HFFc6 (cell line): ENCODE measurements around the gene MOGAT1. TPM values are rescaled to one million over a fixed set of nuclear protein-coding genes. Genes with fewer than 3 reads are reported as not detected.

Experiments
- DNase-seq: peaks from one replicate; pipeline ENCODE4 v3.0.0-alpha.2; 2018
- H3K27ac Mint-ChIP-seq: 2 replicates; pipeline ENCODE4 v1.8.0; 2020; ENCODE audit warnings: mild to moderate bottlenecking, mixed read lengths
- H3K27me3 Mint-ChIP-seq: 2 replicates; pipeline ENCODE4 v1.8.0; 2021; ENCODE audit warnings: mild to moderate bottlenecking, moderate library complexity, mixed read lengths; ENCODE audit not compliant: insufficient read depth
- H3K36me3 Mint-ChIP-seq: 2 replicates; pipeline ENCODE4 v1.8.0; 2021; ENCODE audit warnings: low read depth, mixed read lengths
- H3K4me1 Mint-ChIP-seq: 2 replicates; pipeline ENCODE4 v1.8.0; 2020; ENCODE audit warnings: low read depth, mixed read lengths
- H3K4me3 Mint-ChIP-seq: 2 replicates; pipeline ENCODE4 v1.8.0; 2020; ENCODE audit warnings: mild to moderate bottlenecking, moderate library complexity, mixed read lengths
- H3K9me3 Mint-ChIP-seq: 2 replicates; pipeline ENCODE4 v1.8.0; 2020; ENCODE audit warnings: mild to moderate bottlenecking, mixed read lengths
- CTCF ChIP-seq: fragments of 200-600 bp; sonication (generic); IDR thresholded peaks from 2 replicates; pipeline ENCODE4 v1.5.0; 2021; ENCODE audit warnings: antibody characterized with exemption, mild to moderate bottlenecking
- total RNA-seq, 6 experiments: library from RNA; stranded (reverse); fragmentation: NEBNext Ultra II Directional; extraction: Animal tissue kit (Norgen Biotek cat#: 25700); gene quantifications; 2 replicates in 1 of 6; 3 replicates in 5 of 6; pipeline ENCODE4 v1.2.3, GENCODE V29; 2021

MOGAT1 gene
- total RNA-seq, 6 experiments from 2014 or later, result not detected

- peak; percentile 15 for DNase-seq
These were observed 22.4 kb downstream of the MOGAT1 start for GRCh38 chr2:222693837-222694236.

DNA sequence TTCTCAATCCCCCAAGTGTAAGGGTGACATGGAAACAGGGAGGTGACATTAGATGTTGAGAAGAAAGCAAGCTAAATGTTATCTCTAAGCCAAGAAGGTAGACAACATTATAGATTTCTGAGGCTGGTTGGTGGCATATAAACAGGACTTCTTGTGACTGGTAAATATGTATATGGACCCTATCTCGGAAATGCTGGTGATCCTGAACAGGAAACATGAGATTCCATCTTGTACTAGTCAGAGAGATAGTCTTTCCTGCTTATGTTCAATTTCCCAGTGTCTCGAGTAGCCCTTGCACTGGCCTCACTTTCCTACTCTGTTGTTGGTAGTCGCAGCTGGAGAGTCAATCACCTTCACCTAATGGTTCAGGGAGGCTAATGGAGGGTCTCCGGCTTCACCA, 26.8 kb downstream of the MOGAT1 start:
- Mint-ChIP-seq H3K27me3 (no peaks in the 10 kb centered on the region; the same call in 1 of the 2 replicates), H3K36me3 (no peaks in the 10 kb centered on the region), H3K4me1 (peaks cover 35% of the 10 kb centered on the region), H3K4me3 (no peak overlapping the region), H3K27ac (no peak overlapping the region), H3K9me3 (no peaks in the 10 kb centered on the region)
- DNase-seq, result no peak
- no peak for TF ChIP-seq CTCF

More at GRCh38 chr2:222693837-222694236, 22.4 kb downstream of the MOGAT1 start:
- no peaks in the 10 kb centered on the region for H3K9me3 Mint-ChIP-seq
- H3K4me1 Mint-ChIP-seq, result peaks cover 30% of the 10 kb centered on the region
- H3K4me3 Mint-ChIP-seq, result no peak overlapping the region
- H3K36me3 Mint-ChIP-seq, result no peaks in the 10 kb centered on the region
- TF ChIP-seq CTCF, result peak; percentile 69
- no peak overlapping the region for H3K27ac Mint-ChIP-seq
- no peaks in the 10 kb centered on the region; the same call in none of the 2 replicates for H3K27me3 Mint-ChIP-seq

DNA sequence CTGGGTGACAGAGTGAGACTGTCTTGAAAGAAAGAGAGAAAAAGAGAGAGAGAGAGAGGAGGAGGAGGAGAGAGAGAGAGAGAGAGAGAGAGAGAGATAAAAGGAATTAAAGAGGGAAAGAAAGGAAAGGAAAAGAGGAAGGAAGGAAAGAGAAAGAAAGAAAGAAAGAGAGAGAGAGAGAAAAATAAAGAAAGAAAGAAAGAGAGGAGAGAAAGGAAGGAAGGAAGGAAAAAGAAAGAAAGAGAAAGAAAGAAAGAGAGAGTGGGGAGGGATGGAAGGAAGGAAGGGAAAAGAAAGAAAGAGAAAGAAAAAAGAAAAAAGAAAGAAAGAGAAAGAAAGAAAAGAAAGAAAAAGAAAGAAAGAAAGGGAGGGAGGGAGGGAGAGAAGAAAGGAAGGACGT, 29.8 kb downstream of the MOGAT1 start:
- no peak overlapping the region for H3K4me3 Mint-ChIP-seq
- no peak for TF ChIP-seq CTCF
- H3K27ac Mint-ChIP-seq, result no peak overlapping the region
- no peaks in the 10 kb centered on the region for H3K36me3 Mint-ChIP-seq
- H3K4me1 Mint-ChIP-seq, result peaks cover 65% of the 10 kb centered on the region
- no peak for DNase-seq
- no peaks in the 10 kb centered on the region for H3K27me3 Mint-ChIP-seq
- H3K9me3 Mint-ChIP-seq, result no peaks in the 10 kb centered on the region

GRCh38 chr2:222701721-222702131, 30.3 kb downstream of the MOGAT1 start:
- TF ChIP-seq CTCF, result no peak
- no peak overlapping the region for H3K4me3 Mint-ChIP-seq
- H3K4me1 Mint-ChIP-seq, result peaks cover 70% of the 10 kb centered on the region
- H3K36me3 Mint-ChIP-seq, result no peaks in the 10 kb centered on the region
- H3K27me3 Mint-ChIP-seq, result no peaks in the 10 kb centered on the region
- H3K27ac Mint-ChIP-seq, result no peak overlapping the region
- no peak for DNase-seq
- H3K9me3 Mint-ChIP-seq, result no peaks in the 10 kb centered on the region

DNA sequence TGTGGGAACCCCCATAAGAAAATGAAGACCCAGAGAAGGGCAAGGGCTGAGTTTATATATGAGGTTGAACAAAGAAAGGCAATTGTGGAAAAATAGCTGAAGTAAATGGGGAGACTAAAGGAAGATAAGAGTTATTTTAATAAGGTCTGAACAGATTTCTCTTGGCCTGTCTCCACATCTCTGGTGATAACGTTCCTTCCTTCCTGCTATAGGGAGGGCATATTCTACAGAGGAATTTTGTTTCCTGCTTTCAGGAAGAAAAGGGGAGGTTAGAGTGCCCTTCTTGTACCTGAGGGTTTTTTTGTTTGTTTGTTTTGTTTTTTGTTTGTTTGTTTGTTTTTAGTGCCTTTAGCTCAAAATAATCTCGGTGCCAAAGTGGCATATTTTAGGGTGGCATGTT, 31.6 kb downstream of the MOGAT1 start:
- peak overlapping the region; percentile 34 for H3K27ac Mint-ChIP-seq
- H3K4me3 Mint-ChIP-seq, result peak overlapping the region; percentile 29; the same call in 1 of the 2 replicates
- no peaks in the 10 kb centered on the region for H3K36me3 Mint-ChIP-seq
- TF ChIP-seq CTCF, result no peak
- H3K4me1 Mint-ChIP-seq, result peaks cover 80% of the 10 kb centered on the region
- no peaks in the 10 kb centered on the region for H3K27me3 Mint-ChIP-seq
- no peak for DNase-seq
- H3K9me3 Mint-ChIP-seq, result no peaks in the 10 kb centered on the region

- Mint-ChIP-seq H3K4me1 (peaks cover 80% of the 10 kb centered on the region), H3K36me3 (no peaks in the 10 kb centered on the region), H3K4me3 (peak overlapping the region; percentile 29), H3K27ac (peak overlapping the region; percentile 52; the same call in 1 of the 2 replicates), H3K9me3 (no peaks in the 10 kb centered on the region), H3K27me3 (no peaks in the 10 kb centered on the region)
- peak; percentile 61 for DNase-seq
- no peak for TF ChIP-seq CTCF
These were observed 32.4 kb downstream of the MOGAT1 start for GRCh38 chr2:222703886-222704285.
